22Rv1 (cell line): Measurements from ENCODE around the gene AHDC1.

Source experiments
- H3K27ac ChIP-seq: fragments of 450-650 bp; 2 replicates; pipeline ENCODE4 v1.5.1; 2017
- CTCF ChIP-seq: fragments of 450-650 bp; IDR thresholded peaks from 2 replicates; pipeline ENCODE4 v1.5.1; 2017; ENCODE audit warnings: mild to moderate bottlenecking
- ZFX ChIP-seq: fragments of 450-650 bp; IDR thresholded peaks from 2 replicates; pipeline ENCODE4 v1.6.1; 2017; ENCODE audit warnings: antibody characterized with exemption, borderline replicate concordance

Gene AHDC1

GRCh38 chr1:27598295-27598687, 5.7 kb downstream of the AHDC1 start:
- no peak for TF ChIP-seq CTCF
- no peak for TF ChIP-seq ZFX
- H3K27ac ChIP-seq: no peak overlapping the region

GRCh38 chr1:27597516-27598294, 6.2 kb downstream of the AHDC1 start:
- no peak for TF ChIP-seq ZFX
- no peak for TF ChIP-seq CTCF
- no peak overlapping the region for H3K27ac ChIP-seq

- H3K27ac ChIP-seq: no peak overlapping the region
- TF ChIP-seq CTCF (no peak), ZFX (no peak)
Observed at GRCh38 chr1:27596986-27597385, 7.0 kb downstream of the AHDC1 start.

- TF ChIP-seq ZFX (no peak), CTCF (no peak)
- no peak overlapping the region for H3K27ac ChIP-seq
Observed at GRCh38 chr1:27596261-27596660, 7.7 kb downstream of the AHDC1 start.

GRCh38 chr1:27595597-27595996, 8.3 kb downstream of the AHDC1 start:
- TF ChIP-seq CTCF: no peak
- no peak for TF ChIP-seq ZFX
- no peak overlapping the region for H3K27ac ChIP-seq

GRCh38 chr1:27594564-27595510, 9.1 kb downstream of the AHDC1 start:
- no peak overlapping the region for H3K27ac ChIP-seq
- TF ChIP-seq CTCF: no peak
- no peak for TF ChIP-seq ZFX
